ENCODE data around the gene TEX2. TPM values are rescaled to one million over a fixed set of nuclear protein-coding genes. Genes with fewer than 3 reads are reported as not detected.
"Not testable (repeated sequence)": the region's sequence is repeated elsewhere in the genome, so short reads cannot be mapped to it uniquely, and the experiment has no call there.

Gene TEX2
- polyA plus RNA-seq, 3 donors = 24.3 to 26.1 (median 24.6) TPM

DNA sequence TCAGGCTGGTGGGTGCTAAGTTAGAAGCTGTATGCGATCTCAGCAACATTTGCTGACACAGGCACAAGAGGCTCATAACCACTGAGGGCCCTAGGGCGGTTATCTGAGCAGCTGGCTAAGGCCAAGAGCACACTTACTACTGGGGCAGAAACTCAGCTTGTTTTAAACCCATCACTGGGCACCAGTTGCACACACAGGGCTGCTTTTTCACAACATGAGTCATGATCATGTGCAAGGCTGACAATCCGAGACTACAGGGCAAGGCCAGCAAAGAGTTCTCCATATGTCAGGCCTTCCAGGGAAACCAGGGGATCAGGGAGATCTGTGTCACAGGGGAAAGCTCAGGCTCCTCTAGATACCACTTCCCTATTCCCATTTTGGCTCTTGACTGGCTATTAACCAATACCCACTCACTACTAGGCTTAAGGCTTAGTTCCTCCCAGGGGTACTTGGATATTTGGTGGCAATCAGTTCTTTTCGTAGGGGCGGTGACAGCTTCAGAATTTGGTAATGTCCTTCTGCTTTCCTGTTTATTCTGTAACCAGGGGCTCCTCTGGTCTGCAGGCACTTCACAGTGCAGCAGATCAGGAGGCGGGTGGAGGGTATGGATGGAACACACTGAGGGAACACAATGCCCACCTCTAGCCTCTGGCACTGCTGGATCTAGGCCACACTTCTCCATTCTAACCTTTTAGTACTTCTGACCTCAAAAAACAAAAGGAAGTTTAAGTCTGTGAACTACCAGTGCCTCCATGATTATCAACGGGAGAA is 88.2 kb downstream of the TEX2 start:
- no peak for DNase-seq (ENCODE audit: extremely low read depth in 1 of 11, low read depth in 9 of 11, low spot score in 4 of 11)

DNA sequence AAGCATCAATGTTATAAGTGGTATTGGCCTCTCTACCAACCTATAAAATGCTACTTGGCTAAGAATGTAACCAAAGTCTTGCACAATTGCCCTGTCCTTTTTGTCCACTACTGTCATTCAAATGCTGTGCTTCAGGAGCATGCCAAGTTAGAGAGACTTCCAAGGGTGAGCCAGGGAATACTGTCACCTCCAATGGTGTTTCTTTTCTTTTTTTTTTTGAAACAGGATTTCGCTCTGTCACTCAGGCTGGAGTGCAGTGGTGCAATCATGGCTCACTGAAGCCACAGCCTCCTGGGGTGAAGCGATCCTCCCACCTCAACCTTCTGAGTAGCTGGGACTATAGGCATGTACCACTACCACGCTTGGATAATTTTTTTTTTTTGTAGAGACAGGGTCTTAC is 89.4 kb downstream of the TEX2 start:
- DNase-seq (ENCODE audit: extremely low read depth in 1 of 11, low read depth in 9 of 11, low spot score in 4 of 11) = no peak

DNA sequence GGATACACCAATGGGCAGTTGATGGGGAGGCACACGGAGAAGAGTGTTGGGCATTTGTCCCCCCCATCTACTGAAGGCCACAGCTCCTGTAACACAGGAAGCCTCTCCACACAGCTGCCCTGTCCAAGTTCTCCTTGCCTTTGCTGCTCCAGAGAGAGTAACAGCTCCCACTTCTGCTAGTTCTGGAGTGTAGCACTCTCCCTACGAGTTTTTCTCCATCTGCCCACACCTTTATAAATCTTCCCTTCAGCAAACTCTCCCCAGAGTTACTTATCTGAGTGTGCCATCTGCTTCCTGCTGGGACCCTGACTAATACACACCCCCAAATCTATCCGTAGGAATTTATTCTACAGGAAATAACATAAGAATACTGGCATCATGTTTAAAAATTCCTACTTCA is 90.5 kb downstream of the TEX2 start:
- DNase-seq (ENCODE audit: extremely low read depth in 1 of 11, low read depth in 9 of 11, low spot score in 4 of 11) = no peak

DNA sequence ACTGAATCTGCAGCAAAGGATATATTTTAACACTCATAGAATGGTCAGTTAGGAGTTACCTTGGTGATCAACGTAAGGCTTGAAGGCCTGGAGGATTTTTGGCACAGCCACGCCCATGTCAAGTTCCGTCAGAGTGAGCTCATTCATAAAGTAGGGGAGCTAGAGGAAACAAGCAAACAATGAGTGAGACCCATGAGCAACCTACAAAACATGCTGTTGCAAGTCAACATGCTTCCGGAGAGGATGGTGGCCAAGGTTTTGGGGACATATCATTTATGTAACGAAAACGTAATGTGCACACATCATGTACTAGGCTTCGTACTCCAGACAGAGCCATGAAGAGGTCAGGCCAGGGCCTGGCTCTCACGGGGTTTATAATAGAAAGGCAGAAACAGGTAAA is 92.0 kb downstream of the TEX2 start:
- DNase-seq (ENCODE audit: extremely low read depth in 1 of 11, low read depth in 9 of 11, low spot score in 4 of 11) = no peak

DNA sequence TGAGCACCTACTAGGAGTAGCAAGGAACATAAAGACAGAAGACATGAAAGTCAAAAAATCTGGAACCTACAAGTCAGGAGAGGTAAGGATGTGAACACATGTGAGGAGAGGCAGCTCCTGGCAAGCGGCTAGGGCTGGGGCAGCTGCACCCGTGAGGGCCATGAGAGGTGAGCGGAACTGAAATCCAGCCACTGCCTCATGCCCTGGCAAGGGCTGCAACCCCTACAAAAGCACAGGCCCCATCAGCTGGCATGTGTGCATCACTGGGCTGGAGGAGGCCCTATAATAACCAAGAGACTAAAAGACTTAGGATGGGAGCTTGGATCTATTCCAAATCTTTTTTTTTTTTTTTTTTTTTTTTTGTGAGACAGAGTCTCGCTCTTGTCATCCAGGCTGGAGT is 92.8 kb downstream of the TEX2 start:
- DNase-seq (ENCODE audit: extremely low read depth in 1 of 11, low read depth in 9 of 11, low spot score in 4 of 11) = no peak

DNA sequence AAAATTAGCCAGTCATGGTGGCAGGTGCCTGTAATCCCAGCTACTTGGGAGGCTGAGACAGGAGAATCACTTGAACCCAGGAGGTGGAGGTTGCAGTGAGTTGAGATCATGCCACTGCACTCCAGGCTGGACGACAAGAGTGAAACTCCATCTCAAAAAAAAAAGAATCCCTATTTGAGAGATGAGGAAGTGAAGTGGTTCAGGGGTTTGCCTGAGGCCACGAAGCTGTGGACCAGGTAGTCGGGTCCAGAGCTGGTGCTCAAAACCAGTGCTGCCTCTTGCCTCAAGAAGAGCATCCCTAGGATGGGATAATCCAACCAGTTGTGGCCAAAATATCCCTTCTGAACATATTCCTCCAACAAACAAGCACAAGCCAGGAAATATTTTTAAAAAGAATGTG is 95.4 kb downstream of the TEX2 start:
- not testable (repeated sequence) for DNase-seq (ENCODE audit: extremely low read depth in 1 of 11, low read depth in 9 of 11, low spot score in 4 of 11)

DNA sequence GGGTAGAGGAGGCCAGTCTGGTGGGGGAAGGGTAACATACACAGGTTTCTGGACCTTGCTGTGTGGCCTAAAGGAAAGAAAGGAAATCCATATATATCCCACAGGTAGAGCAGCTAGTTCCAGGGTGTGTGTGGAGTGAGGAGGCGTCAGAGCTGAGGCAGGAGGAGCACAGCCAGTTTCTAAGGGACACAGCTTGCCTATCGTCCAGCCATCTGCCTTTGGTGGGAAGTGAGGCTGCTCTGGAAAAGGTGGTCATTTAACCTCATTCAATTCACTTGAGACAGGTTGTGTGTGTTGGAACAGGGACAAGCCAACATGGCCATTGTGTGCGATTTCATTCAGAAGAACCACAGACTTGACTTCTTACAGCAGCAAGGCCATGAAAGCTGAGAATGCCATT is 96.2 kb downstream of the TEX2 start:
- DNase-seq (ENCODE audit: extremely low read depth in 1 of 11, low read depth in 9 of 11, low spot score in 4 of 11) = no peak

DNA sequence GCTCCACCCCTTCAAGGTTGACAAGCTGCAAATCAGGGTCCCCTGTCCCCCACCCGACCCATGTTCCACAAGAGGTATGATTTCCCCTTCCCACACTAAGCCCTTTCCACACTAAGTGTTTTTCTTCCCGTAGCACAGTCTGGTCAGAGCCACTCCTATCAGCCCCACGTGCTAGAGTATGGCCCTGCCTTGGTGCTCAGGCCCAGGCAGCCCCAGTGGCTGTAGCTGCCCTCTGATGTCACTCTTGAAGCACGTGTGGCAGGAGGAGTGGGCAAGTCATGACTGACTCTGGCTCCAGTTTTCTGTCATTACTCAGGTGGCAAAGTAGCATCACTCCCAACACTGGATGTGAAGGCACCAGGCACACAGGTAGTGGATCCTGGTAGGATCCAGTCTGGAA is 97.7 kb downstream of the TEX2 start:
- DNase-seq (ENCODE audit: extremely low read depth in 1 of 11, low read depth in 9 of 11, low spot score in 4 of 11) = no peak

DNA sequence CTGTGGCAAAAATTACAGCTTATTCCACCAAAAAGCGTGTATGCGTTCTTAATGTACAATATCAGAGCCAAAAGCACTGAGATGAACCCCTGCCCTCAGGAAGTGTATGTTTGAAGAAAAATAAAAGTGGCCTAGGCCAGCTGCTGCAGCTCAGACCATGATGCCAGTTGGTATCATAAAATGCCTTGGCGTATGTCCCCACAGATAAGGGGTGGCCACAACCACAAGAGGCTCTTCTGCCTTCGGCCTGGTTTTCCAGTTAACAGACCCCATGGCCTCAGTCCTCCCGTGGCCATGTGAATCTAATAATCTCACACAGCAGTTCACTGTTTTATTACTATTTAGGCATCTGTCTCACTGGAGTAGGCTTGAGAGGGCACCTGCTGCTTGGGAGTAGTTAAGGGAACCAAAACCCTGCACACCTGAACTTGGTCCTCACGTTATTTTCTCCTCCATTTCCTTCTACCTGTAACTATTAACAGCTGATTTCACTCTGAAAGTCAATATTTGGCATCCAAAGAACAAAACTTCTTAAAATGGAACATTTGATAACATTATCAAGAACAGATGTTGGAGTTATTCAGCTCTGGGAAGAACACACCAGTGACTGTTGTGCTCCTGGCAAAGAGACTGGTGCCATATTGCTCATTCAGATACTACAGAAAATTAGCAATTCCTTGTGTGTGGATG is 98.3 kb downstream of the TEX2 start:
- DNase-seq (ENCODE audit: extremely low read depth in 1 of 11, low read depth in 9 of 11, low spot score in 4 of 11) = no peak

DNA sequence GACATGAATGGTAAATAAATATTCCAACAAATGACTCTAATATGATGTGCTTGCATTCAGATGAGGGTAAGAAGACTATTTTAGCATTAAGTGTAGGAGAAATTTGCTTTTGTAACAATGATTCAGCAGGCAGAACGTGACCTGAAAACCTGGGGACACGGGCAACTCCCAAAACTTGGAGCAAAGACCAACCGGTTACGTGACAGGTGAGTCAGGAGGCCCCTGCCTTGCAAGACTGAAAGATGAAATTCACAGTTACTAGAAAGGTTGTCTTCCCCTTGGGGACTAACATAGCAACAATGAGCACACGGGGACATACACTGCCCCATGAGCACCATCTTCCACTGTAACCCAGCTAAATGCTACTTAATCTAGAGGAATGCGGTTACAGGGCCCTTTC is 99.6 kb downstream of the TEX2 start:
- DNase-seq (ENCODE audit: extremely low read depth in 1 of 11, low read depth in 9 of 11, low spot score in 4 of 11) = no peak

DNA sequence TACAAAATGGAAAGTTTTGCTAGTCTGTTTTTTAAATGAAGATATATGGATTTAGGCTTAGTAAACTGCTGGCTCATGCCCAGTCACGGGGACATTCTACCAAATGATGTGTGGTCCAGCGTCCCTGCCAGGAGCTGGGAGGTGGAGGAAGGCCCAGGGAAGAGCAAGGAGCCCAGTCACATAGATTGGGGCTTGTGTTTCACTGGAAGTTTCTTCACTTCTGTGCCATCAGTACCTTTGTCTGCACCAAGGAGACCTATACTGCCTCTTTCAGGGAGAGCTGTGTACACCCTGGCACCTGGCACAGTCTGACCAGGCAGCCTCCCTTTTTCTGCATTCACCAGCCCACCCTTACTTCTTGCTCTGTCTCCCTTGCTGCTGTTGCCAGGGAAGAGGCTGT is 100.5 kb downstream of the TEX2 start:
- no peak for DNase-seq (ENCODE audit: extremely low read depth in 1 of 11, low read depth in 9 of 11, low spot score in 4 of 11)

DNA sequence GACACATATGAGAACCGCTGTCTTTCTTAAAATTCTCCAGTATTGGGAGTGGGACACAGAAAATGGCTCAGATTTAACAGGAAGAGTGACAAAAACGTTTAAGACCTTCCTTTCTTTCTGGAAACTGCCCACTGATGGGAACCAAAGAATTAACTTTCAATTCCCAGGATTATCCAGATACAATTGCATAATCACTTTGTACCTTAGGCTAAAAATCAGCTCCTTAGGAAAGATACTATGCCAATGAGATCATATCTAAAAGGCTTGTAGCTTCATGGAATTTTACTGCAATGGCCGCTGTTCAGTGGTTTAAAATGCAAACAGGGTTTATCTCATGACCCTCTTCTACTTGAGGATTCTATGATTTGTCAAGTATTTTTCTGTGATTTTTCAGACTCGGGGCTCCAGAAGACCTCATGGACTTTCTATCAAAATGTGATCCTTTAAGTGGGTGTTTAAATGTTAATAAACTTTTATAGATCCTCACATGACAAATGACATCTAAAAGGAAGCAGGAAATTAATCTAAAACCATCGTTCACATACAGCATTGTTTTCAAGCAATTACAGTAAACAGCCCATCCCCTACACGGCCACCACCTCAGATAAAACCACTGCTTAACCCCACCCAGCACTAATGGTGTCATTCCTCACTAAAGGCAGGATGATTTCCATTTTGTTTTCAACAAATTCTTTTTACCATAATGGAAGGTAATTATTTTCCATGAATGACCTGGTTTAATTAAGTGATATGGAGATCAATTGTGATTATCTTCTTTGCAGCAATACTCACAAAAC is 101.5 kb downstream of the TEX2 start:
- DNase-seq (ENCODE audit: extremely low read depth in 1 of 11, low read depth in 9 of 11, low spot score in 4 of 11) = no peak

DNA sequence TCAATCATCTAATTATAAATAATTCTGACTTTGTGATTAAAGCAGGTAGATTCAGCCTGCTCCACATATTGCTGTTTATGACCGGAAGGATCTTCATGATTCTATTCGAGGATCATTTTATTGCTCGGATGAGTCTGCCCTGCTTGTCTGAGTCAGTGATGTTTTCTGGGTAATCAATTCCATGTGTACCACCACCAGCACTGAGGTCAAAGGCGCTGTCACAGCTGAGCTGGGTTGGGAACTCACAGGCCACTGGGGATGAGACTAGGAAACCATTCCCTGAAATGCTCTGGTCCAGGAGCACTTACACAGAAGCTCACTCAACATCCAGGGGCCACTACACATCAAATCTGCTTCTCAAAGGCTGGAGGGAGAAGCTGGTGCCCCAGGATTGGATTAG is 102.7 kb downstream of the TEX2 start:
- DNase-seq (ENCODE audit: extremely low read depth in 1 of 11, low read depth in 9 of 11, low spot score in 4 of 11) = no peak

DNA sequence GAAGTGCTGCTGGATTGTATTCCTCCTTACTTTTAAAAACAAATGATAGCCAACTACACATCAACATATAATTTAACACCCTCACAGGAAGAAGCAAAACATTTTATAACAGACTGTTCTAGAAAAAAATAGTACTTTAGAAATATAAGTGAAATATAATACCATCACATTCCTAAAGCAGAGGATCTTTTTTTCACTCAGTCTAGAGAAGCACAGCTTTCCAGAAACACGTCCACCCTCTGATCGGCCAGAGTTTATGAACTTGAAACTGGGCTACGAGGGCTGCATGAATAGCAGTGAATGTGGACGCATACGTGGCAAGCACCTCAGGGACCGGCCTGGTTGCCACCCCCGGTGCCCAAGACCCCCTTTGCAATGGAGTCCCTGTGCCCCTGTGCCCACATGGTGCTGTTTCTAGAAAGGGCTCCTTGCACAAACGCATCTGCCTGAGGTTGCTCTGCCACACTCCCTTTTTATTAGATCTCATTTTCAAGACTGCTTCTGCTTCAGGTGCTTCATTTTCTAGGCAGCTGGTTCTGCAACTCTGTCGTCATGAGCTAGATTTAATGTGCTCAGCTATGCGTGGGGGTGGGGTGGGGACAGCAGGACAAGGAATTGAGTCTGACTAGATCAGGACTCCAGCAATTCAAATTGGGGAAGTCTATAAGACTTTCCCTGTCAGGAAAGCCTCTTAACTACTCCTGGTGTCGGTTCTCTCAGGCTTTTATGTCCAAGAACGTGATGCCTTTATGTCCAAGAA is 104.0 kb downstream of the TEX2 start:
- no peak for DNase-seq (ENCODE audit: extremely low read depth in 1 of 11, low read depth in 9 of 11, low spot score in 4 of 11)

DNA sequence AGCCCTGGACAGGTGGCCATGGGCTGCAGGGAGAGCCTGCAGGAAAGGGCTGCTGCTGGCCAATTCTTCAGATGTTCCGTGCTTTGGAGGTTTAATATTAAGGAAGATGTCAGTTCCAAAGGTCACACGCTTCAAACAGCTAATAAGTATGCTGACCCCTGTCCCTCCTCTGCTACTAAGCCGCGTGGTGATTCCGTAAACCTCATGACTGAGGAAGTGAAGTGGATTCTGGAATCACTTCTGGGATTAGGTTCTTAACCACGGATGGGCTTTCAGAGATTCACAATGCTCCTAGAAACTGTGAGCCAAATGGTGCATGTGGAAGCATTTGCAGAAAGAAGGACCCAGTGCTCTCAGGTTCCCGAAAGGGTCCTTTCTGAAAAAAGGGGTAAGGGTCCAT is 104.7 kb downstream of the TEX2 start:
- DNase-seq (ENCODE audit: extremely low read depth in 1 of 11, low read depth in 9 of 11, low spot score in 4 of 11) = no peak

DNA sequence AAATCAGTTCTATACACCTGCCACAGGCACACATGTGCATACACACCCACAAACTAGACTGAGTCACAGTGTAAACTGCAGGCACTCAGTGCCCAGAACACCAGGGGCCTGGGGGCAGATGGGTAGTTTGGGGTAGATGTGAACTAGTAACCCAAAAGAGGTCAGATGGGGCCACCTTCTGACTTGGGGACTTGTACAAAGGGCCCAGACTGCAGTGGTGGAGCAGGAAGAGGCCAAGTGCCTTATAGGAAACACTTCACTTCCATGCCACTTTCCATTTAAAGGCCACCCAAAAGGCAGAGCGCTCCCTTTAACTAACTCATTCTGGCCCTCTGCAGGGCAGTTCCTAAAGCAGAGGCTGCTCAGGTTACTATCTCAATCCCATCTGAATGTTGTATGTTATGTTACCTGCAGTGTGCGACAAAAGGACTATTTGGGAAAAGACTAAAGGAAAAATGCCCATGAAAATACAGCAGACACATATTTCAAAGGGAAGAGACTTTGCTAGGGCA is 105.3 kb downstream of the TEX2 start:
- no peak for DNase-seq (ENCODE audit: extremely low read depth in 1 of 11, low read depth in 9 of 11, low spot score in 4 of 11)

DNA sequence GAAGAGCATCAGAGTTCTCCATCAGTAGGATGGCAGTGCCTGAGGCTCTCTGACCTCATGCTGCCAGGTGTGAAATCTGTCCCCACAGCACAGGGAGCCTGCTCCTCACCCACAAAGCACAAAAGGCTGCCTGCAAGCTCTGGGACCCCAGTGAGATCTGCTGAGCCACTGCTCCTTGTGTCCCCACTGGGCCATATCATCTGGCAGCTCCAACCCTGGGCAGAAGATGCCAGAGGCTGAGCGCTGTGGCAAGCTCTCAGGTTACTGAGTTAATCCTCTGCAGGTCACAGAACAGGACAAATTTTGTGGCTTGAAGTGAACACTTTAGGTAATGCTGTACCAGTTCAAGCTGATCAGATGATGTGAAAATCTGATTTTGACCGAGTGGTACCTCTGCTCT is 106.4 kb downstream of the TEX2 start:
- DNase-seq (ENCODE audit: extremely low read depth in 1 of 11, low read depth in 9 of 11, low spot score in 4 of 11) = no peak

DNA sequence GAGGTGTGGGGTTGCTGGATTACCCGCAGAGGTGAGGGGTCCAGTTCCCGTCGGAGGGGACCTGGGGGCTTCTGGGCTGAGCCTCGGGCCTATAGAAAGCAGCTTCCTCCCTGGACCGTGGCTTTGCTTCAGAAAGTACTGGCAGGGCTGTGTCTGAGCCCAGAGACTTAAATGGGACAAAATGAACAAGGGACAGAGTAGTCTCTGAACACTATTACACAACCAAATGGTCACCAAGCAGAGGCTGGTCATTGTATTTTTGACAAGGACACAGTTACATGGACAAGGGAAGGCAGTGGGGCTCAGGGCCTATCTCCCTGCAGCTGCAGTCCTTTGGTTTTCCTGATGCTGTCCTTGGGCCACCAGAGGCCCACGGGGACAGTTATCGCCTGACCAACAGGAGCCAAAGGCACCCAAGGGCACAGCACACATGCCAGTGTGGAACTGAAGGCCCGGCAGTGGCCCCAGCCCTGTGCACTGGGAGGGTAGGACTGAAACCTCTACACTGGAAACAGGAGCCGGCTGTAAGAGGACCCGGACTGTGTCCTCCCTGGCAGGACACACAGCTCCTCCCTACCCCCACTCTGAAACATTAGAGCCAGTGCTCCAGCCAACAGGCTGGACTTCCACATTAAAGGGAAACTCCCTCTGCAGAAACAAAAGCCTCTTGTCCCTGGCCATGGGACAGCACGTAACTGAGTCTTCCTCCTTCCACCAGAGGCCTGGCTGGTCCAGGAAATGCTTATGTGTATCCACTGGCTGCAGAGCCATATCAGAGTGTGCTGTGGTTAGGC is 107.1 kb downstream of the TEX2 start:
- no peak for DNase-seq (ENCODE audit: extremely low read depth in 1 of 11, low read depth in 9 of 11, low spot score in 4 of 11)
